BLaER1 (cell line): ENCODE measurements around the gene PSMB10.
"Not testable (repeated sequence)": the region's sequence is repeated elsewhere in the genome, so short reads cannot be mapped to it uniquely, and the experiment has no call there.

Experiments used
- H3K27ac ChIP-seq: shearing (Covaris generic); formaldehyde crosslinking; 2 replicates; pipeline ENCODE4 v1.8.1; 2022
- H3K27me3 ChIP-seq: shearing (Covaris generic); formaldehyde crosslinking; 2 replicates; pipeline ENCODE4 v1.8.1; 2022
- H3K36me3 ChIP-seq: shearing (Covaris generic); formaldehyde crosslinking; 2 replicates; pipeline ENCODE4 v1.8.1; 2022
- H3K4me1 ChIP-seq: shearing (Covaris generic); formaldehyde crosslinking; 2 replicates; pipeline ENCODE4 v1.8.1; 2022
- H3K4me2 ChIP-seq: shearing (Covaris generic); formaldehyde crosslinking; 2 replicates; pipeline ENCODE4 v1.8.1; 2022
- H3K4me3 ChIP-seq: shearing (Covaris generic); formaldehyde crosslinking; 2 replicates; pipeline ENCODE4 v1.8.1; 2022
- H3K9ac ChIP-seq: shearing (Covaris generic); formaldehyde crosslinking; 2 replicates; pipeline ENCODE4 v1.8.1; 2022
- H3K9me3 ChIP-seq: shearing (Covaris generic); formaldehyde crosslinking; 2 replicates; pipeline ENCODE4 v1.8.1; 2022
- H4K20me1 ChIP-seq: shearing (Covaris generic); formaldehyde crosslinking; 2 replicates; pipeline ENCODE4 v1.8.1; 2022
- Cebpa-rat ChIP-seq: shearing (Covaris generic); IDR thresholded peaks from 2 replicates; pipeline ENCODE4 v1.8.1; 2022

PSMB10 gene

DNA sequence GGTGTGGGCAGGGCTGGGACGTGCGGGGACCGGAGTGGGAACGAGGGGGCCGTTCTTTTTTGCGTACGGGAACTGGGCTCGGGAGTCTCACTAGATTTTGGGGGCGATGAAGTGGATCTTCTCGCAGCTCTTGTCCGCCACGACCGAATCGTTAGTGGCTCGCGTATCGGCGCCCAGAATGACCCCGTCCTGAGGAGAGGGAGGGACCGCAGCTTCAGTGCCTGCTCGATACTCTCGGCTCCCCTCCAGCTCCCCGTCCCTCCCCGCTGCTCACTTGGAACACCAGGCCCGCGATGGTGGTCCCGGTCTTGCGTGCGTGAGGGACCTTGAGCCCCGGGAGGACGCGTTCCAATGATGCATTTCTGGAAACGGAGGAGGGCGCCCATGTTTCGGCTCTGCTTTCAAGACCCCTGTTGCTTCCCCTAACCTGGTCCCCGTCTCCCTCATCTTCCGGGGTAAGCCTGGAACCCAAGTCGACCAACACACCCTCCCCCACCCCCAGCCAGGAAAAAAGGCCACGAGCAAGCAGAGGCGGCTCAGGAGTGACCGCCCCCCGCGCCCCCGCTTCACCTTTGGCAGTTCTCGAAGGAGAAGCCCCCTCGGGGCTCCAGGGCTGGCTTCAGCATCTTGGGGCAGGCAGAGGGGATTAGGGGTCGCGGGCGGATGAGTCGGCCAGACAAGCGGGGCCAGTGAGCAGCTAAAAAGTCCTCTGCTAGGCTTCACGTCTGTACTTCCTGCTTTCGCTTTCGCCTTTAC, at the start of gene PSMB10:
Gene PSMB10 (minus strand): TSS at position 727 of the 756 bp plus-strand sequence. CDS start 101 bp downstream, at position 626.
- Histone ChIP-seq H3K4me3 (peak within 1 kb of the TSS; percentile 93), H3K9me3 (no peaks in the 10 kb centered on the region), H3K27ac (peak within 1 kb of the TSS; percentile 96), H3K9ac (peak within 1 kb of the TSS; percentile 95), H3K4me2 (peak within 1 kb of the TSS; percentile 88), H3K27me3 (no peaks in the 10 kb centered on the region), H3K36me3 (peaks cover 40% of the 10 kb centered on the region), H4K20me1 (peaks cover 36% of the 10 kb centered on the region), H3K4me1 (peaks cover 48% of the 10 kb centered on the region)
- no peak for TF ChIP-seq Cebpa-rat

DNA sequence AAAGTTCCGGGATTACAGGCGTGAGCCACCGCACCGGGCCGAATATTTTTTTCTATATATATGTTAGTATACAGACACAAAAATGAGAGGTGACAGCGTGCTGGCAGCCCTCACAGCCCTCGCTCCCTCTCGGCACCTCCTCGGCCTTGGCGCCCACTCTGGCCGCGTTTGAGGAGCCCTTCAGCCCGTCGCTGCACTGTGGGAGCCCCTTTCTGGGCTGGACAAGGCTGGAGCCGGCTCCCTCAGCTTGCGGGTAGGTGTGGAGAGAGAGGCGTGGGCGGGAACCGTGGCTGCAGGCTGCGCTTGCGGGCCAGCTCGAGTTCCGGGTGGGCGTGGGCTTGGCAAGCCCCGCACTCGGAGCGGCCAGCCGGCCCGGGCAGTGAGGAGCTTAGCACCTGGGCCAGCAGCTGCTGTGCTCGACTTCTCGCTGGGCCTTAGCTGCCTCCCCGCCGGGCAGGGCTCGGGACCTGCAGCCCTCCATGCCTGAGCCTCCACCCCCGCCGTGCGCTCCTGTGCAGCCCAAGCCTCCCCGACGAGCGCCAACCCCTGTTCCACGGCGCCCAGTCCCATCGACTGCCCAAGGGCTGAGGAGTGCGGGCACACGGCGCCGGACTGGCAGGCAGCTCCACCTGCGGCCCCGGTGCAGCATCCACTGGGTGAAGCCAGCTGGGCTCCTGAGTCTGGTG, 45.5 kb upstream of the PSMB10 start:
- no peak for TF ChIP-seq Cebpa-rat
- no peaks in the 10 kb centered on the region for H3K36me3 ChIP-seq
- H3K4me2 ChIP-seq = no peak overlapping the region
- H3K27me3 ChIP-seq = no peaks in the 10 kb centered on the region
- no peak overlapping the region for H3K9ac ChIP-seq
- H3K27ac ChIP-seq = no peak overlapping the region
- no peak overlapping the region for H3K4me3 ChIP-seq
- H3K9me3 ChIP-seq = no peaks in the 10 kb centered on the region
- peaks cover 37% of the 10 kb centered on the region for H3K4me1 ChIP-seq
- no peaks in the 10 kb centered on the region for H4K20me1 ChIP-seq

GRCh38 chr16:67979955-67980678, 43.5 kb upstream of the PSMB10 start, which contains the start of gene DPEP3:
Gene DPEP3 (minus strand): TSS chr16:67980499. CDS start chr16:67980380, 119 bp downstream.
- Histone ChIP-seq H3K9ac (no peak within 1 kb of the TSS), H3K4me1 (peaks cover 26% of the 10 kb centered on the region), H3K4me3 (no peak within 1 kb of the TSS), H3K4me2 (no peak within 1 kb of the TSS), H3K27ac (no peak within 1 kb of the TSS), H3K36me3 (no peaks in the 10 kb centered on the region), H3K9me3 (no peaks in the 10 kb centered on the region), H3K27me3 (no peaks in the 10 kb centered on the region), H4K20me1 (no peaks in the 10 kb centered on the region)
- no peak for TF ChIP-seq Cebpa-rat

DNA sequence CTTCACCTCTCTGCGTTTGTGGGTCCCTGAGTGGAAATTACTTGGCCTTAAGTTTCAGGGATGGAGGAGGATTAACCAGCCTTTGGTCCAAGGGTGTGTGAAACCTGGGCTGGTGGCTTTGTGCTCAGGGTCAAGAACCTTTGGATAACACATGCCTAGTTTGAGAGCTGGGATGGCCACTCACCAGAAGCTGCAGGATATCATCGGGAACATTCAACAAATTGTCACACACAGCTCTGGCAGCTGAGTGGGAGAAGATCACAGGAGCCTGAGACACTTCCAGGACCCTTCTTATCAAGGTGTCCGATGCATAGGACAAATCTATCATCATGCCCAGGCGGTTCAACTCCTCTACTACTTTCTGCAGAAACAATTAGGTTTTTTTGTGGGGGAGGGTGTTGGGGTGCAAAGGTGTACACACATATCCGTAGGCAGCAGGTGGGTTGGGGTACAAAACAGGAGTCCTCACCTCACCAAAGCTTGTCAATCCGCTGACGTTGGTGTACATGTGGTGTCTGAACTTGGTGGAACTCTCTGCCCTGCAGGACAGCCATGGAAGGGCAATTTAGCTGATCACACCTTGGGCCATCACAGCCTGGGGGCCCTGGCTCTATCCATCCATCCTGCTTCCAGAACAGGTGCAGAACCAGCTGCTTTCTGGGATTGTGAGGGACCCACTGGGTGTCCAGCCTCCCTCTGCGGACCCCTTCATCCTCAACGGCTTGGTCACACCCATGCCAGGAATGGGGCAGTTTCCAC, 41.0 kb upstream of the PSMB10 start:
- Histone ChIP-seq H3K4me3 (no peak overlapping the region), H3K4me2 (no peak overlapping the region), H3K36me3 (no peaks in the 10 kb centered on the region), H3K9ac (no peak overlapping the region), H3K27me3 (no peaks in the 10 kb centered on the region), H3K27ac (no peak overlapping the region), H4K20me1 (no peaks in the 10 kb centered on the region), H3K9me3 (no peaks in the 10 kb centered on the region), H3K4me1 (peaks cover 8% of the 10 kb centered on the region; the same call in 1 of the 2 replicates)
- no peak for TF ChIP-seq Cebpa-rat

DNA sequence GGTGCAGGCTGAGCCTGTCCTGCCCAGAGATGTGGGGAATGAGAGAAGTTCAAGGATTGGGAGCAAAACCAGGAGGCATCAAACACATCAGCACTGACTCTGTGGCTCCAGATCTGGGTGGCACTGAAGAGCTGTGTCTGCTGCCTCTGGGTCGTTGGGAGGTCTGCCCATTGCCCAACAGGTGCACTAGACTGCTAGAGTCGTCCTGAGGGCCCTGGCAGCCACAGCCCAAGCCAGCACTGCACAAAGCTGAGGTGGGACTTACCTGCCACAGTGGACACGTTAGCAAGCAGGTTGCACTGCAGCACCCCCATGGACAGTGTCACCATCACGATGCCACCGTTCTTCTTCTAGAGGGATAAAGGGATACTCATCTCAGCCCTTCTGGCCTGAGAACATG, 40.4 kb upstream of the PSMB10 start:
- no peaks in the 10 kb centered on the region for H4K20me1 ChIP-seq
- H3K36me3 ChIP-seq = no peaks in the 10 kb centered on the region
- H3K4me3 ChIP-seq = no peak overlapping the region
- no peaks in the 10 kb centered on the region for H3K9me3 ChIP-seq
- H3K27ac ChIP-seq = no peak overlapping the region
- peaks cover 8% of the 10 kb centered on the region; the same call in 1 of the 2 replicates for H3K4me1 ChIP-seq
- H3K4me2 ChIP-seq = no peak overlapping the region
- H3K27me3 ChIP-seq = no peaks in the 10 kb centered on the region
- no peak for TF ChIP-seq Cebpa-rat
- H3K9ac ChIP-seq = no peak overlapping the region

GRCh38 chr16:67976205-67976604, 39.6 kb upstream of the PSMB10 start:
- H3K36me3 ChIP-seq = no peaks in the 10 kb centered on the region
- no peak overlapping the region for H3K4me2 ChIP-seq
- H3K9me3 ChIP-seq = no peaks in the 10 kb centered on the region
- peaks cover 8% of the 10 kb centered on the region; the same call in 1 of the 2 replicates for H3K4me1 ChIP-seq
- H3K4me3 ChIP-seq = no peak overlapping the region
- no peak overlapping the region for H3K27ac ChIP-seq
- no peak overlapping the region for H3K9ac ChIP-seq
- H4K20me1 ChIP-seq = no peaks in the 10 kb centered on the region
- no peaks in the 10 kb centered on the region for H3K27me3 ChIP-seq
- TF ChIP-seq Cebpa-rat = no peak

DNA sequence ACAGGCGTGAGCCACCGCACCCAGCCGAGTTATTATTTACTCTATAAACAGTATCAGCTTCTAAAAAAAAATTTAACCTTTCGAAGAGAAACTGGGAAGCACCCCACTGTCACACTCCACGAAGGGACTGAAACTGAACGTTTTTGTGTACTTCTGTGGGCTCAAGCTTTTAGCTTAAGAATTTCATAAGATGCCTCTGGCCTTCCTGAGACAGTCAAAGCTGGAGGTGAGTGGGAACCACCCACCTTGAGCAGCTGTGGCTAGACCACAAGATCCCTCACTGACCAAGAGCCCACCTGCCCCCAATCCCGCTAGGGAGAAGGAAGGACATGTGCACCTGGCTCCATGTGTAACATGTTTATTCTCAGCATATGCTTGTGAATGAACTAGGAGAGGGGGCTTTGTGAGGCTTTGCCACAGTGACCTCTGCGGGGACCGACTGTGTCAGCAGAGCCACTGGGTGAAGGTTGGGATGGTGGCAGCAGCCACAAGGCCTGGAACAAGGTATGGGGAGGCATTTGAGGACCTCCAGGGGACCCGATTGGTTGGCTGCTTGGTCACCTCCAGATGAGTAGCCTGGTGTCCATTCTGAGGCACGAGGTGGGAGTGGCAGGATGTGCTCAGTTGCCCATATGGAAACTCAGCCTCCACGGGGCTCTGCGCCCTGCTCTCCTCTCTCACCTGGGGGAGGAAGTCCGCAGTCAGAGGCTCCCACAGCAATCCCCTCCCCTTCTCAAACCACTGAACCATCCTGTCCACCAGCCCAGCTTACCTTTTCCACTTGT, 38.9 kb upstream of the PSMB10 start:
- Histone ChIP-seq H4K20me1 (no peaks in the 10 kb centered on the region), H3K4me2 (no peak overlapping the region), H3K4me3 (no peak overlapping the region), H3K27me3 (no peaks in the 10 kb centered on the region), H3K9ac (no peak overlapping the region), H3K9me3 (no peaks in the 10 kb centered on the region), H3K4me1 (peaks cover 8% of the 10 kb centered on the region; the same call in 1 of the 2 replicates), H3K36me3 (no peaks in the 10 kb centered on the region), H3K27ac (no peak overlapping the region)
- TF ChIP-seq Cebpa-rat = no peak

DNA sequence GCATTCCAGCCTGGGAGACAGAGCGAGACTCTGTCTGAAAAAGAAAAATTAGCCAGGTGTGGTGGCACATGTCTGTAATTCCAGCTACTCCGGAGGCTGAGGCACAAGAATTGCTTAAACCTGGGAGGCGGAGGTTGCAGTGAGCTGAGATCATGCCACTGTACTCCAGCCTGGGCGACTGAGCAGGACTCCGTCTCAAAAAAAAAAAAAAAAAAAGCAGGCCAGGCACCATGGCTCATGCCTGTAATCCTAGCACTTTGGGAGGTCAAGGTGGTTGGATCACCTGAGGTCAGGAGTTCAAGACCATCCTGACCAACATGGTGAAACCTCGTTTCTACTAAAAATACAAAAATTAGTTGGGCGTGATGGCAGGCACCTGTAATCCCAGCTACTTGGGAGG, 35.6 kb upstream of the PSMB10 start:
- not testable (repeated sequence) for H3K4me3 ChIP-seq, H4K20me1 ChIP-seq, H3K36me3 ChIP-seq, H3K27me3 ChIP-seq, H3K9ac ChIP-seq, H3K4me2 ChIP-seq, H3K27ac ChIP-seq, H3K9me3 ChIP-seq
- peaks cover 22% of the 10 kb centered on the region for H3K4me1 ChIP-seq

DNA sequence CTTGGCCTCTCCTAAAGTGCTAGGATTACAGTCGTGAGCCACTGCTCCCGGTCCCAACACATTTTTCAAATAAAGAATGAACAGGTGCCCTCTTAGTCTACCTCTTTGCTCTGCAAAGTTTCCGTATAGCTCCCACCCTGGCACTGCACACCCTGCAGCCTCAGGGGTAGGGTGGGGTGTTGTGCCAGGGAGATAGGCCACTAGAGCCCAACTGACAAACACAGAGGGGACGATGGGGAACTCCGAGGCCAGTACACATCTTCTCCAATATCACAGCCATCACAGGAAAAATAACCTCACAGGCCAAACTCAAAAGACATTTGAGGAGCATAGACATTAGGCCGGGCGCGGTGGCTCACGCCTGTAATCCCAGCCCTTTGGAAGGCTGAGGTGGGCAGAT, 34.5 kb upstream of the PSMB10 start:
- H3K4me3 ChIP-seq = no peak overlapping the region
- H3K4me2 ChIP-seq = no peak overlapping the region
- no peaks in the 10 kb centered on the region for H3K27me3 ChIP-seq
- peaks cover 34% of the 10 kb centered on the region for H3K4me1 ChIP-seq
- no peak overlapping the region for H3K27ac ChIP-seq
- H3K36me3 ChIP-seq = no peaks in the 10 kb centered on the region
- peaks cover 16% of the 10 kb centered on the region; the same call in 1 of the 2 replicates for H4K20me1 ChIP-seq
- H3K9me3 ChIP-seq = no peaks in the 10 kb centered on the region
- no peak overlapping the region for H3K9ac ChIP-seq
- TF ChIP-seq Cebpa-rat = no peak
